HEK293 (cell line): ENCODE data around the gene STN1.

Experiments used
- CTCF ChIA-PET: fragments of 350-600 bp; formaldehyde crosslinking; extraction: SDS; loops from one replicate; lab custom pipeline; 2021; ENCODE audit warnings: antibody characterized with exemption; lab: Yijun Ruan, JAX
- POLR2A ChIA-PET: fragments of 300-600 bp; formaldehyde crosslinking; extraction: SDS; loops from one replicate; lab custom pipeline; 2020; ENCODE audit warnings: antibody characterized with exemption, inconsistent platforms; lab: Yijun Ruan, JAX
- H3K27ac ChIP-seq: fragments of 200-500 bp; sonication (Bioruptor generic); 2 replicates; pipeline ENCODE4 v1.5.1; 2014; ENCODE audit warnings: low read depth, low read length, control low read depth, inconsistent platforms; ENCODE audit errors: extremely low read depth
- H3K36me3 ChIP-seq, 2 experiments: fragments of 200-500 bp in 1 of 2; sonication (Bioruptor generic) in 1 of 2; 1 replicate in 1 of 2; 2 replicates in 1 of 2; pipeline ENCODE4 v1.5.1; 2014 to 2017; ENCODE audit warnings: inconsistent platforms in 2 of 2, low read length in 2 of 2; ENCODE audit not compliant: control insufficient read depth in 2 of 2, insufficient read depth in 1 of 2
- H3K4me1 ChIP-seq: fragments of 200-500 bp; sonication (Bioruptor generic); 2 replicates; pipeline ENCODE4 v1.5.1; 2014; ENCODE audit warnings: mild to moderate bottlenecking, low read length, inconsistent platforms; ENCODE audit not compliant: control insufficient read depth, insufficient read depth
- H3K4me3 ChIP-seq: 2 replicates; pipeline ENCODE4 v1.5.1; 2011; ENCODE audit warnings: low read depth, mild to moderate bottlenecking, control low read depth, low read length, moderate library complexity
- H3K9me3 ChIP-seq: fragments of 200-500 bp; sonication (Bioruptor generic); 2 replicates; pipeline ENCODE4 v1.5.1; 2014; ENCODE audit warnings: low read depth, low read length, inconsistent platforms; ENCODE audit not compliant: control insufficient read depth, insufficient read depth
- HOXA7 ChIP-seq: sonication (generic); formaldehyde crosslinking; IDR thresholded peaks from 2 replicates; pipeline ENCODE4 v1.8.1; 2022; ENCODE audit warnings: missing genetic modification reagents, borderline replicate concordance
- HOXD13 ChIP-seq: sonication (generic); formaldehyde crosslinking; IDR thresholded peaks from 2 replicates; pipeline ENCODE4 v1.8.0; 2022; ENCODE audit warnings: missing genetic modification reagents, borderline replicate concordance
- KLF8 ChIP-seq: fragments of 450-650 bp; formaldehyde crosslinking; IDR thresholded peaks from 2 replicates; pipeline ENCODE4 v1.5.1; 2016; ENCODE audit warnings: missing biosample characterization, missing genetic modification characterization
- SP3 ChIP-seq: fragments of 450-650 bp; formaldehyde crosslinking; IDR thresholded peaks from 2 replicates; pipeline ENCODE4 v1.5.1; 2016; ENCODE audit warnings: missing biosample characterization, missing genetic modification characterization
- TCF7L2 ChIP-seq: IDR thresholded peaks from 2 replicates; pipeline ENCODE4 v1.6.1; 2011; ENCODE audit warnings: low read depth, mild to moderate bottlenecking, inconsistent platforms, low read length, moderate library complexity, borderline replicate concordance
- TRIM28 ChIP-seq: IDR thresholded peaks from 2 replicates; pipeline ENCODE4 v1.6.1; 2011; ENCODE audit warnings: low read length, control low read depth, borderline replicate concordance
- ZNF174 ChIP-seq: fragments of 450-650 bp; formaldehyde crosslinking; IDR thresholded peaks from 2 replicates; pipeline ENCODE4 v1.5.0; 2017; ENCODE audit warnings: missing biosample characterization, mild to moderate bottlenecking, missing genetic modification characterization
- ZNF266 ChIP-seq: fragments of 450-650 bp; formaldehyde crosslinking; IDR thresholded peaks from 2 replicates; pipeline ENCODE4 v1.5.1; 2016; ENCODE audit warnings: missing biosample characterization, missing genetic modification characterization, low read depth
- ZNF280D ChIP-seq: fragments of 450-650 bp; formaldehyde crosslinking; IDR thresholded peaks from 2 replicates; pipeline ENCODE4 v1.5.1; 2016; ENCODE audit warnings: missing biosample characterization, missing genetic modification characterization
- ZNF391 ChIP-seq: fragments of 450-650 bp; formaldehyde crosslinking; IDR thresholded peaks from 2 replicates; pipeline ENCODE4 v1.5.1; 2016; ENCODE audit warnings: low read depth, missing biosample characterization, missing genetic modification characterization, borderline replicate concordance
- ZNF398 ChIP-seq: fragments of 450-650 bp; formaldehyde crosslinking; IDR thresholded peaks from 2 replicates; pipeline ENCODE4 v1.5.1; 2017; ENCODE audit warnings: missing biosample characterization, missing genetic modification characterization
- ZNF416 ChIP-seq: fragments of 450-650 bp; formaldehyde crosslinking; IDR thresholded peaks from 2 replicates; pipeline ENCODE4 v1.5.1; 2016; ENCODE audit warnings: missing biosample characterization, missing genetic modification characterization
- ZNF530 ChIP-seq: fragments of 450-650 bp; formaldehyde crosslinking; IDR thresholded peaks from 2 replicates; pipeline ENCODE4 v1.5.1; 2016; ENCODE audit warnings: low read depth, missing biosample characterization, missing genetic modification characterization
- ZNF549 ChIP-seq: fragments of 450-650 bp; IDR thresholded peaks from 2 replicates; pipeline ENCODE4 v1.5.1; 2018; ENCODE audit warnings: missing biosample characterization, missing genetic modification characterization, mild to moderate bottlenecking, inconsistent platforms, moderate library complexity
- ZNF677 ChIP-seq: fragments of 450-650 bp; IDR thresholded peaks from 2 replicates; pipeline ENCODE4 v1.5.0; 2018; ENCODE audit warnings: missing biosample characterization, mild to moderate bottlenecking, missing genetic modification characterization, moderate library complexity
- TF ChIP-seq, protein P1 (sequence below): fragments of 450-650 bp; formaldehyde crosslinking; IDR thresholded peaks from 2 replicates; pipeline ENCODE4 v1.5.1; 2016; ENCODE audit warnings: missing biosample characterization, missing genetic modification characterization
- TF ChIP-seq, protein P2 (sequence below): fragments of 450-650 bp; formaldehyde crosslinking; IDR thresholded peaks from 2 replicates; pipeline ENCODE4 v1.5.1; 2016; ENCODE audit warnings: missing biosample characterization, missing genetic modification characterization

The STN1 gene

DNA sequence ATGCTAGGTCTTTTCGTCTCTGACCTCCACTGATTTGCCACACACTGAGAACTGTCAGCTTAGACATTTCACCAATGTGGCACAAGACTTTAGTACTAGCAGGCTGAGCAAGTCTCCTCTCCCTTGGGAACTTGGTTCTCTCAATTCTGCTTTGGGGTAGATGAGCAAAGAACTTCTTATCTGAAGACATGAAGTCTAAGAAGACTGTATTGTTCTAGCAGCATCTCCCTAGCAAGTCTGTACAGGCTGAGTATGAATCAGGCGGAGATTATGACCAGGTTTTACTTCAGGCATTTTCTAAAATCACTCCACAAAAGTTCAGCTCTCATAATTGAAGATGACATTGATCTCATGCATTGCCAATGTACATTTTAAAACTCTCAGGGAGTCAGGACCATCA, 23.8 kb upstream of the STN1 start:
- POLR2A ChIA-PET = no interaction called here
- TF ChIP-seq, protein P1, sequence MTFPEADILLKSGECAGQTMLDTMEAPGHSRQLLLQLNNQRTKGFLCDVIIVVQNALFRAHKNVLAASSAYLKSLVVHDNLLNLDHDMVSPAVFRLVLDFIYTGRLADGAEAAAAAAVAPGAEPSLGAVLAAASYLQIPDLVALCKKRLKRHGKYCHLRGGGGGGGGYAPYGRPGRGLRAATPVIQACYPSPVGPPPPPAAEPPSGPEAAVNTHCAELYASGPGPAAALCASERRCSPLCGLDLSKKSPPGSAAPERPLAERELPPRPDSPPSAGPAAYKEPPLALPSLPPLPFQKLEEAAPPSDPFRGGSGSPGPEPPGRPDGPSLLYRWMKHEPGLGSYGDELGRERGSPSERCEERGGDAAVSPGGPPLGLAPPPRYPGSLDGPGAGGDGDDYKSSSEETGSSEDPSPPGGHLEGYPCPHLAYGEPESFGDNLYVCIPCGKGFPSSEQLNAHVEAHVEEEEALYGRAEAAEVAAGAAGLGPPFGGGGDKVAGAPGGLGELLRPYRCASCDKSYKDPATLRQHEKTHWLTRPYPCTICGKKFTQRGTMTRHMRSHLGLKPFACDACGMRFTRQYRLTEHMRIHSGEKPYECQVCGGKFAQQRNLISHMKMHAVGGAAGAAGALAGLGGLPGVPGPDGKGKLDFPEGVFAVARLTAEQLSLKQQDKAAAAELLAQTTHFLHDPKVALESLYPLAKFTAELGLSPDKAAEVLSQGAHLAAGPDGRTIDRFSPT (tag by site-specific recombination) = no peak
- TF ChIP-seq ZNF266 (no peak), HOXA7 (CRISPR knock-in tag) (no peak), TRIM28 (no peak), SP3 (tag by site-specific recombination) (no peak), TCF7L2 (no peak), ZNF677 (tag by site-specific recombination) (no peak)
- TF ChIP-seq, protein P2, sequence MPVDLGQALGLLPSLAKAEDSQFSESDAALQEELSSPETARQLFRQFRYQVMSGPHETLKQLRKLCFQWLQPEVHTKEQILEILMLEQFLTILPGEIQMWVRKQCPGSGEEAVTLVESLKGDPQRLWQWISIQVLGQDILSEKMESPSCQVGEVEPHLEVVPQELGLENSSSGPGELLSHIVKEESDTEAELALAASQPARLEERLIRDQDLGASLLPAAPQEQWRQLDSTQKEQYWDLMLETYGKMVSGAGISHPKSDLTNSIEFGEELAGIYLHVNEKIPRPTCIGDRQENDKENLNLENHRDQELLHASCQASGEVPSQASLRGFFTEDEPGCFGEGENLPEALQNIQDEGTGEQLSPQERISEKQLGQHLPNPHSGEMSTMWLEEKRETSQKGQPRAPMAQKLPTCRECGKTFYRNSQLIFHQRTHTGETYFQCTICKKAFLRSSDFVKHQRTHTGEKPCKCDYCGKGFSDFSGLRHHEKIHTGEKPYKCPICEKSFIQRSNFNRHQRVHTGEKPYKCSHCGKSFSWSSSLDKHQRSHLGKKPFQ (tag by site-specific recombination) = no peak
- TF ChIP-seq, all 188 proteins: peak for 0
- CTCF ChIA-PET = interaction anchor here (0.5 to 1.1 kb wide), 2 partner anchors 10 to 52 kb away, joined by 4 to 7 read pairs; no protein-coding TSS in a partner anchor
- H3K36me3 ChIP-seq = no peaks in the 10 kb centered on the region
- no peaks in the 10 kb centered on the region for H3K4me1 ChIP-seq
- H3K9me3 ChIP-seq = no peaks in the 10 kb centered on the region
- no peak overlapping the region for H3K4me3 ChIP-seq
- no peak overlapping the region for H3K27ac ChIP-seq

GRCh38 chr10:103939522-103939921, 21.5 kb upstream of the STN1 start:
- POLR2A ChIA-PET = no interaction called here
- H3K4me1 ChIP-seq = no peaks in the 10 kb centered on the region
- H3K27ac ChIP-seq = no peak overlapping the region
- H3K4me3 ChIP-seq = no peak overlapping the region
- CTCF ChIA-PET = interaction anchor here (0.7 to 1.0 kb wide), 2 partner anchors 10 to 189 kb away, joined by 3 to 6 read pairs; no protein-coding TSS in a partner anchor
- no peaks in the 10 kb centered on the region for H3K36me3 ChIP-seq
- no peak for TF ChIP-seq HOXD13 (CRISPR knock-in tag)
- no peak for TF ChIP-seq ZNF280D (tag by site-specific recombination)
- TF ChIP-seq ZNF391 (tag by site-specific recombination) = no peak
- TF ChIP-seq ZNF416 (tag by site-specific recombination) = no peak
- no peak for TF ChIP-seq ZNF398 (tag by site-specific recombination)
- TF ChIP-seq ZNF549 (tag by site-specific recombination) = no peak
- no peak for TF ChIP-seq ZNF174 (tag by site-specific recombination)
- TF ChIP-seq KLF8 = no peak
- TF ChIP-seq ZNF530 (tag by site-specific recombination) = no peak
- TF ChIP-seq, all 188 proteins: peak for 0
- no peaks in the 10 kb centered on the region for H3K9me3 ChIP-seq
